IMR-90 (cell line): ENCODE data around the gene ELMO1. TPM values are rescaled to one million over a fixed set of nuclear protein-coding genes. Genes with fewer than 3 reads are reported as not detected.

Source experiments
- ATAC-seq: fragments of 200-7000 bp; cut with Tn5 transposase; 2 replicates; pipeline ENCODE4 v1.9.1; 2020; ENCODE audit warnings: low read depth, mild to moderate bottlenecking, moderate library complexity
- BruUV-seq: library from RNA; stranded (reverse); fragments of 400-500 nt; replicated peaks from 2 replicates; lab custom pipeline; 2021; lab: Mats Ljungman, UMichigan
- CTCF ChIA-PET: fragments of 300-600 bp; formaldehyde crosslinking; extraction: SDS; loops from one replicate; lab custom pipeline; 2021; ENCODE audit warnings: antibody characterized with exemption; lab: Yijun Ruan, JAX
- POLR2A ChIA-PET: fragments of 300-600 bp; sonication (Branson Sonifier 250); formaldehyde crosslinking; loops from one replicate; lab custom pipeline; 2022; ENCODE audit warnings: antibody characterized with exemption; ENCODE audit not compliant: unreplicated experiment; lab: Charles Lee
- DNase-seq: peaks from one replicate; pipeline ENCODE4 v3.0.0; 2013
- H2AFZ ChIP-seq: replicated peaks from 2 replicates; pipeline ENCODE3; 2013; ENCODE audit warnings: low read length, mild to moderate bottlenecking; ENCODE audit not compliant: poor library complexity
- H2AK5ac ChIP-seq: 2 replicates; pipeline ENCODE4 v1.6.1; 2013; ENCODE audit warnings: low read depth, low read length, inconsistent platforms
- H2AK9ac ChIP-seq: replicated peaks from 2 replicates; pipeline ENCODE3; 2013; ENCODE audit warnings: mild to moderate bottlenecking, low read depth, low read length, moderate library complexity; ENCODE audit not compliant: poor library complexity
- H2BK120ac ChIP-seq: 2 replicates; pipeline ENCODE4 v1.6.1; 2013; ENCODE audit warnings: low read depth, low read length, inconsistent platforms
- H2BK15ac ChIP-seq: 3 replicates; pipeline ENCODE4 v1.6.1; 2013; ENCODE audit warnings: low read depth, low read length, inconsistent platforms
- H2BK20ac ChIP-seq: 2 replicates; pipeline ENCODE4 v1.6.1; 2013; ENCODE audit warnings: low read depth, mild to moderate bottlenecking, inconsistent platforms, low read length, moderate library complexity
- H2BK5ac ChIP-seq: 2 replicates; pipeline ENCODE4 v1.6.1; 2013; ENCODE audit warnings: mild to moderate bottlenecking, low read depth, low read length, inconsistent platforms; ENCODE audit not compliant: poor library complexity, severe bottlenecking
- H3K14ac ChIP-seq: replicated peaks from 2 replicates; pipeline ENCODE4 v1.6.1; 2013; ENCODE audit warnings: low read depth, low read length, inconsistent platforms
- H3K18ac ChIP-seq: 2 replicates; pipeline ENCODE4 v1.6.1; 2013; ENCODE audit warnings: low read depth, low read length, control low read depth
- H3K23ac ChIP-seq: 2 replicates; pipeline ENCODE4 v1.6.1; 2013; ENCODE audit warnings: low read depth, low read length, inconsistent platforms
- H3K27ac ChIP-seq: 2 replicates; pipeline ENCODE4 v1.5.1; 2013; ENCODE audit warnings: mild to moderate bottlenecking, control low read depth, low read length; ENCODE audit not compliant: insufficient read depth
- H3K27me3 ChIP-seq: 2 replicates; pipeline ENCODE4 v1.6.1; 2013; ENCODE audit warnings: low read length; ENCODE audit not compliant: control insufficient read depth, insufficient read depth
- H3K36me3 ChIP-seq: 2 replicates; pipeline ENCODE4 v1.6.1; 2013; ENCODE audit warnings: low read length, mixed read lengths; ENCODE audit not compliant: control insufficient read depth, insufficient read depth
- H3K4ac ChIP-seq: 2 replicates; pipeline ENCODE4 v1.6.1; 2013; ENCODE audit warnings: low read depth, low read length, inconsistent platforms
- H3K4me1 ChIP-seq: 2 replicates; pipeline ENCODE4 v1.6.1; 2013; ENCODE audit warnings: low read length, mixed read lengths; ENCODE audit not compliant: control insufficient read depth, insufficient read depth
- H3K4me2 ChIP-seq: 2 replicates; pipeline ENCODE4 v1.6.1; 2013; ENCODE audit warnings: low read depth, mild to moderate bottlenecking, control low read depth, low read length, moderate library complexity
- H3K4me3 ChIP-seq: 2 replicates; pipeline ENCODE4 v1.5.1; 2013; ENCODE audit warnings: low read depth, mild to moderate bottlenecking, control low read depth, low read length, moderate library complexity; ENCODE audit not compliant: insufficient read depth
- H3K56ac ChIP-seq: 2 replicates; pipeline ENCODE4 v1.6.1; 2013; ENCODE audit warnings: low read length, inconsistent platforms; ENCODE audit not compliant: insufficient read depth; ENCODE audit errors: extremely low read depth
- H3K79me1 ChIP-seq, 2 experiments: 2 replicates each; pipeline ENCODE4 v1.6.1; 2013; ENCODE audit warnings: low read length in 2 of 2, inconsistent platforms in 1 of 2, low read depth in 1 of 2
- H3K9ac ChIP-seq: 2 replicates; pipeline ENCODE4 v1.6.1; 2013; ENCODE audit warnings: low read depth, low read length, control low read depth
- H3K9me1 ChIP-seq: 2 replicates; pipeline ENCODE4 v1.6.1; 2013; ENCODE audit warnings: low read length, inconsistent platforms; ENCODE audit not compliant: insufficient read depth
- H3K9me3 ChIP-seq: 2 replicates; pipeline ENCODE4 v1.6.1; 2013; ENCODE audit warnings: low read length; ENCODE audit not compliant: control insufficient read depth, insufficient read depth
- H4K20me1 ChIP-seq: 2 replicates; pipeline ENCODE4 v1.6.1; 2013; ENCODE audit warnings: low read length, inconsistent platforms; ENCODE audit not compliant: insufficient read depth
- H4K5ac ChIP-seq: 2 replicates; pipeline ENCODE4 v1.6.1; 2013; ENCODE audit warnings: mild to moderate bottlenecking, low read depth, low read length, control low read depth
- H4K8ac ChIP-seq, 2 experiments: 2 replicates each; pipeline ENCODE4 v1.6.1; 2013; ENCODE audit warnings: low read depth in 2 of 2, low read length in 2 of 2, control low read depth in 1 of 2, inconsistent platforms in 1 of 2
- H4K91ac ChIP-seq: 2 replicates; pipeline ENCODE4 v1.6.1; 2013; ENCODE audit warnings: low read depth, low read length, inconsistent platforms; ENCODE audit not compliant: insufficient read depth
- MAFK ChIP-seq: IDR thresholded peaks from 2 replicates; pipeline ENCODE4 v1.6.1; 2012; ENCODE audit warnings: low read depth, low read length, improper control_type of control experiment
- MAZ ChIP-seq: IDR thresholded peaks from 2 replicates; pipeline ENCODE4 v1.6.1; 2012; ENCODE audit warnings: low read depth, mild to moderate bottlenecking, low read length, improper control_type of control experiment, moderate library complexity, borderline replicate concordance
- NFE2L2 ChIP-seq: fragments of 150-350 bp; IDR thresholded peaks from 2 replicates; pipeline ENCODE4 v1.6.1; 2016; ENCODE audit warnings: low read depth, mild to moderate bottlenecking, low read length
- SMC3 ChIP-seq: fragments of 150-350 bp; IDR thresholded peaks from 2 replicates; pipeline ENCODE4 v1.6.1; 2016; ENCODE audit warnings: low read depth, mild to moderate bottlenecking, antibody characterized with exemption, low read length, moderate library complexity
- WGBS, 2 experiments: methylation state at CpG; one replicate each; pipeline versions ENCODE4 v1.1.5 to v1.1.7; 2013; ENCODE audit warnings: missing lambda C conversion rate in 2 of 2; ENCODE audit not compliant: insufficient read length in 1 of 2; ENCODE audit errors: extremely low coverage in 2 of 2; 5-methylcytosine and 5-hydroxymethylcytosine counted together
- dilution Hi-C: fragments of 300-500 bp; cut with HindIII; formaldehyde crosslinking; loops from one replicate; pipeline ENCODE4 v1.14.3; 2018; ENCODE audit warnings: low sequenced_read_pairs; ENCODE audit not compliant: unreplicated experiment
- in situ Hi-C: fragments of 300-500 bp; cut with MboI; formaldehyde crosslinking; loops from 3 replicates; pipeline ENCODE4 v1.14.3; 2019; ENCODE audit warnings: low sequenced_read_pairs, inconsistent platforms, mixed read lengths
- intact Hi-C: fragments of 100-400 bp; cut with micrococcal nuclease; formaldehyde crosslinking; loops from 2 replicates; pipeline ENCODE4 v1.10.0; 2022
- polyA plus RNA-seq, 3 experiments: library from polyadenylated mRNA; depleted of rRNA; stranded (reverse); fragments of >200 nt; gene quantifications; 2 replicates each; pipeline ENCODE4 v1.2.3, GENCODE V29; 2012; ENCODE audit warnings: low replicate concordance in 1 of 3
- total RNA-seq: library from RNA; depleted of rRNA; stranded (reverse); fragments of >200 nt; gene quantifications from 2 replicates; pipeline ENCODE4 v1.2.3, GENCODE V29; 2012

Gene ELMO1
- total and polyA plus RNA-seq, 2 of the 4 experiments (the other 2 are of a cell fraction) = 0.03 TPM; not detected in 1

DNA sequence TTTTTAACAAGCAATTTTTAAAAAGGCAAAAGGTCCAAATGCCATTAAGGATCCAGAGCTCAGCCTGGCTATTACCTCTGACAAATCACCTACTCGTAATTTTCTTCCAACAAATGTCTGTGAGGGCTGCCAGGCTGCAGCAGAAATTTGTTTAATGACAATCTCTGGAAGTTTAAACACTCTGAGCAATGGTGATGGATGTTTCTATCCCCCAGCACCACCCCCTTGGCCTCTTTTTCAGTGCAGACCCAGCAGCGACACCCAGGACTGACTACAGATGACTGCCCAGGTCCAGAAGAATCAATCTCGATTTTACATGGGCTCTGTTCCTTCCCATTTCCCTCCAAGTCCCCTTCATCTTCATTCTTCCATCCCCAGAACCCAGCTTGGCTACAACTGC is 523.0 kb downstream of the ELMO1 start:
- Histone ChIP-seq H3K9me1 (no peaks in the 10 kb centered on the region), H3K36me3 (no peaks in the 10 kb centered on the region), H4K8ac (no peak overlapping the region), H3K4me3 (no peak overlapping the region), H3K14ac (no peak overlapping the region), H2BK5ac (no peak overlapping the region), H3K9ac (no peak overlapping the region), H3K9me3 (no peaks in the 10 kb centered on the region), H3K23ac (no peak overlapping the region), H2AK9ac (no peak overlapping the region), H3K79me1 (no peaks in the 10 kb centered on the region), H2AK5ac (no peak overlapping the region), H2BK15ac (no peak overlapping the region), H2AFZ (no peak overlapping the region), H3K4ac (no peak overlapping the region), H3K56ac (no peak overlapping the region), H4K5ac (no peak overlapping the region), H3K27ac (no peak overlapping the region), H3K18ac (no peak overlapping the region), H4K20me1 (no peaks in the 10 kb centered on the region), H3K27me3 (no peaks in the 10 kb centered on the region), H3K4me2 (no peak overlapping the region), H2BK120ac (no peak overlapping the region), H3K4me1 (no peaks in the 10 kb centered on the region), H2BK20ac (no peak overlapping the region), H4K91ac (no peak overlapping the region)
- no TSS peak for BruUV-seq
- WGBS, 2 experiments = no CpG with 5 or more reads among the region's 3 CpGs
- intact Hi-C loops (no loop called here), in situ Hi-C loops (no loop called here), dilution Hi-C loops (no loop called here)
- ChIA-PET POLR2A (no interaction called here), CTCF (no interaction called here)
- TF ChIP-seq SMC3 = no peak
- TF ChIP-seq MAFK = no peak
- no peak for TF ChIP-seq NFE2L2
- no peak for TF ChIP-seq MAZ
- DNase-seq = no peak
- no peak for ATAC-seq
